GM18511 (cell line): ENCODE results near the gene NACC2.

Source experiments
- ATAC-seq: cut with Tn5 transposase; IDR thresholded peaks from one replicate; pipeline ENCODE4 v1.9.1; 2021; ENCODE audit warnings: mild to moderate bottlenecking, moderate library complexity; ENCODE audit not compliant: unreplicated experiment

Gene NACC2

GRCh38 chr9:136095070-136096058 lies at the start of gene NACC2:
TSS of gene NACC2 (minus strand) at chr9:136095289. CDS start at chr9:136050521, 44,768 bp downstream.
- ATAC-seq: no peak

GRCh38 chr9:136144450-136144849 lies 49.4 kb upstream of the NACC2 start:
- no peak for ATAC-seq

GRCh38 chr9:136143215-136144001 lies 48.3 kb upstream of the NACC2 start:
- no peak for ATAC-seq

GRCh38 chr9:136142859-136143214 lies 47.7 kb upstream of the NACC2 start:
- ATAC-seq: no peak

GRCh38 chr9:136142414-136142796 lies 47.3 kb upstream of the NACC2 start:
- ATAC-seq: no peak

- no peak for ATAC-seq
Observed at GRCh38 chr9:136141682-136142413, 46.8 kb upstream of the NACC2 start.

GRCh38 chr9:136140966-136141365 lies 45.9 kb upstream of the NACC2 start:
- no peak for ATAC-seq

- ATAC-seq: no peak
Observed at GRCh38 chr9:136140046-136140445, 45.0 kb upstream of the NACC2 start.

GRCh38 chr9:136138566-136138965 lies 43.5 kb upstream of the NACC2 start:
- no peak for ATAC-seq

- ATAC-seq: no peak
Observed at GRCh38 chr9:136137321-136138265, 42.5 kb upstream of the NACC2 start.

GRCh38 chr9:136136127-136136925 lies 41.2 kb upstream of the NACC2 start:
- no peak for ATAC-seq

- no peak for ATAC-seq
Observed at GRCh38 chr9:136135326-136136126, 40.4 kb upstream of the NACC2 start.

- ATAC-seq: no peak
Observed at GRCh38 chr9:136133959-136134484, 38.9 kb upstream of the NACC2 start.

- no peak for ATAC-seq
Observed at GRCh38 chr9:136133191-136133958, 38.3 kb upstream of the NACC2 start.

- no peak for ATAC-seq
Observed at GRCh38 chr9:136132512-136133050, 37.5 kb upstream of the NACC2 start.

- no peak for ATAC-seq
Observed at GRCh38 chr9:136131629-136132511, 36.8 kb upstream of the NACC2 start.
